GM06990 (cell line): ENCODE results near the gene ULBP2.

ENCODE experiments used
- DNase-seq: peaks from one replicate; pipeline ENCODE4 v3.0.0-alpha.2; 2011; ENCODE audit not compliant: insufficient read length; ENCODE audit errors: extremely low read depth
- H3K27me3 ChIP-seq: replicated peaks from 2 replicates; pipeline ENCODE4 v1.6.0; 2011; ENCODE audit warnings: low read length; ENCODE audit not compliant: control insufficient read depth, insufficient read depth
- H3K36me3 ChIP-seq: 2 replicates; pipeline ENCODE4 v1.5.1; 2011; ENCODE audit warnings: low read length; ENCODE audit not compliant: control insufficient read depth, insufficient read depth
- H3K4me3 ChIP-seq: replicated peaks from 2 replicates; pipeline ENCODE4 v1.5.1; 2011; ENCODE audit warnings: low read depth, mild to moderate bottlenecking, control low read depth, low read length
- TF ChIP-seq, protein P1 (sequence below): IDR thresholded peaks from 2 replicates; pipeline ENCODE4 v1.5.1; 2011; ENCODE audit warnings: low read length, control low read depth, mild to moderate bottlenecking, inconsistent platforms; ENCODE audit not compliant: insufficient read depth, poor library complexity, severe bottlenecking

The ULBP2 gene

DNA sequence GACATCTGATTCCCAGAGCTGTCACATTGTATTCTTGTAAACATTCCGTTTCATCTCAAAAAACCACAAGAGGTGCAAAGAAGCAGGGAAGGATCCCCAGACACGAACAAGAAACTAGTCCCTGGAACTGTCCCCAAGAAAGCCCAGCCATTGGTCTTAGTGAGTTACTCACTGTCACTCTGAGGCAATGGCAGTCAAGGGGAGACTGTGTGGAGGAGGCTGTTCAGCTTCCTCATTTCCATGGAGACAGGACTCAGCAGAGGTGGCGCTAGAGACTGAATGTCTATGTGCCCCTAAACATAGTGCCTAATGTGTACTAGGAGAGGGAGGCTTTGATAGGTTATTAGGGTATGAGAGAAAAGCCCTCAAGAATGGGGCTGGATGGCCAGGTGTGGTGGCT, 33.0 kb downstream of the ULBP2 start:
- peaks cover 2% of the 10 kb centered on the region for H3K27me3 ChIP-seq
- TF ChIP-seq, protein P1, sequence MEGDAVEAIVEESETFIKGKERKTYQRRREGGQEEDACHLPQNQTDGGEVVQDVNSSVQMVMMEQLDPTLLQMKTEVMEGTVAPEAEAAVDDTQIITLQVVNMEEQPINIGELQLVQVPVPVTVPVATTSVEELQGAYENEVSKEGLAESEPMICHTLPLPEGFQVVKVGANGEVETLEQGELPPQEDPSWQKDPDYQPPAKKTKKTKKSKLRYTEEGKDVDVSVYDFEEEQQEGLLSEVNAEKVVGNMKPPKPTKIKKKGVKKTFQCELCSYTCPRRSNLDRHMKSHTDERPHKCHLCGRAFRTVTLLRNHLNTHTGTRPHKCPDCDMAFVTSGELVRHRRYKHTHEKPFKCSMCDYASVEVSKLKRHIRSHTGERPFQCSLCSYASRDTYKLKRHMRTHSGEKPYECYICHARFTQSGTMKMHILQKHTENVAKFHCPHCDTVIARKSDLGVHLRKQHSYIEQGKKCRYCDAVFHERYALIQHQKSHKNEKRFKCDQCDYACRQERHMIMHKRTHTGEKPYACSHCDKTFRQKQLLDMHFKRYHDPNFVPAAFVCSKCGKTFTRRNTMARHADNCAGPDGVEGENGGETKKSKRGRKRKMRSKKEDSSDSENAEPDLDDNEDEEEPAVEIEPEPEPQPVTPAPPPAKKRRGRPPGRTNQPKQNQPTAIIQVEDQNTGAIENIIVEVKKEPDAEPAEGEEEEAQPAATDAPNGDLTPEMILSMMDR, result no peak
- H3K4me3 ChIP-seq, result no peak overlapping the region
- DNase-seq, result no peak
- H3K36me3 ChIP-seq, result no peaks in the 10 kb centered on the region

DNA sequence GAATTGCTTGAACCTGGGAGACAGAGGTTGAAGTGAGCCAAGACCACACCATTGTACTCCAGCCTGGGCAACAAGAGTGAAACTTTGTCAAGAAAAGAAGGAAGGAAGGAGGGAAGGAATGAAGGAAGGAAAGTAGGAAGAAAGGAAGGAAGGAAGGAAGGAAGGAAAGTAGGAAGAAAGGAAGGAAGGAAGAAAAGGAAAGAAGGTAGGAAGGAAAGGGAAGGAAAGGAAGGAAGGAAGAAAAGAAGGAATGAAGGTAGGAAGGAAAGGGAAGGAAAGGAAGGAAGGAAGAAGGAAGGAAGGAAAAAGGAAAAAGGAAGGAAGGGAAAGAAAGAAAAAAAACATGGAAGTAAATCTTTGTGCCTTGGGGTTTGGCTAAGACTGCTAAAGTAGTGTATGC, 33.6 kb downstream of the ULBP2 start:
- TF ChIP-seq, protein P1, result no peak
- Histone ChIP-seq H3K27me3 (peaks cover 2% of the 10 kb centered on the region), H3K36me3 (no peaks in the 10 kb centered on the region), H3K4me3 (no peak overlapping the region)
- DNase-seq, result no peak

DNA sequence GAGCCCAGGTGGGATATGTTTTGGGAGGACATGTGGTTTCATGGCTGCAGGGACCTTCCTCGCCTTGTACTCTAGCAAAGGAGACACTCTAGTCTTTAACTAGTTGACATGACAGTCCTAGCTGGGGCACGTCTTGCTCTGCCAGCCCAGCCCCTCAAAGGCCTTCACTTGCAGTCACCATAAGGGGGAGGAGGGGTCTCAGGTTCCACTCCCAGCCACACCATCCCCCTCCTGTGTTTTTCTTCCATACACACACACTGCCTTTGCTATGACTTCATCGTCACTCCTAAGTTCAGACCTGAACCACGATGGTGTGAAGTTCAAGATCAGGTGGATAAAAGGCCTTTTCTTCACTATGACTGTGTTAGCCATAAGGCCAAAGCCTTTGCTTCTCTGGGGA, 35.4 kb downstream of the ULBP2 start:
- TF ChIP-seq, protein P1, result no peak
- H3K27me3 ChIP-seq, result peaks cover 2% of the 10 kb centered on the region
- H3K36me3 ChIP-seq, result no peaks in the 10 kb centered on the region
- DNase-seq, result no peak
- H3K4me3 ChIP-seq, result no peak overlapping the region

DNA sequence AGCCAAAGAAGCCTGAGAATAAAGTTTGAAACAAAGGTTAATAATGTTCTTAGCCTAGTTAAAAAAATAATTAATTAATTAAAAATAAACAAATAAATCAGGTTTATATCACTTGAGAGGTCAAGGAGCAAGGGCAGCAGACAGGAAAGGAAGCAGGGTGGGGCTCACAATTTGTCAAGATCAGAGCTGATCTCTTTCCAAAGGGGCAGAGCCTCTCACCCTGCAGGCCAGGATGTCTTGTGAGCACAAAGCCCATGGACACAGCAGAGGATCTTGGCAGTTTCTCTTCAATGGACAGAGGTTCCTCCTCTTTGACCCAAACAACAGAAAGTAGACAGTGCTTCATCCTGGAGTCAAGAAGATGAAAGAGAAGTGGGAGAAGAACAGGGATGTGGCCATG, 36.8 kb downstream of the ULBP2 start:
- no peak overlapping the region for H3K4me3 ChIP-seq
- TF ChIP-seq, protein P1, result no peak
- peaks cover 3% of the 10 kb centered on the region for H3K27me3 ChIP-seq
- H3K36me3 ChIP-seq, result no peaks in the 10 kb centered on the region
- DNase-seq, result no peak

DNA sequence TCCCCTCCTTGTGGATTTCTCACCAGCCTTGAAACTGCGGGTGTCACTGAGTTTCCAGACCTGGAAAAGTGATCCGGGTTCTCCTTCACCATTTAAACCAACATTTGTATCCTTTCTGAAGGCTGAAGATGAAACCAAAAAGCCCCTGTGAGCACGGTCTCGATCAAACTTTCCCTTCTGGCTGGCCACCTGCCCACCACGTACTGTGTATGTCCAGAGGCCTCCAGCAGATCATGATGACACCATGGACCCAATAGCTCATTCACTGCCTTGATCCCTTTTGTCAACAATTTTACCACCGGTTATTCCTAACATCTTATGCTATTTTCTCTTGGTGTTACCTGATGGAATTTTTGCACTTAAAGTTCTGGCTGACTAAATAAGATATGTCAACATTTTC, 37.5 kb downstream of the ULBP2 start:
- no peak for DNase-seq
- Histone ChIP-seq H3K4me3 (no peak overlapping the region), H3K36me3 (no peaks in the 10 kb centered on the region), H3K27me3 (peaks cover 1% of the 10 kb centered on the region)
- TF ChIP-seq, protein P1, result no peak

DNA sequence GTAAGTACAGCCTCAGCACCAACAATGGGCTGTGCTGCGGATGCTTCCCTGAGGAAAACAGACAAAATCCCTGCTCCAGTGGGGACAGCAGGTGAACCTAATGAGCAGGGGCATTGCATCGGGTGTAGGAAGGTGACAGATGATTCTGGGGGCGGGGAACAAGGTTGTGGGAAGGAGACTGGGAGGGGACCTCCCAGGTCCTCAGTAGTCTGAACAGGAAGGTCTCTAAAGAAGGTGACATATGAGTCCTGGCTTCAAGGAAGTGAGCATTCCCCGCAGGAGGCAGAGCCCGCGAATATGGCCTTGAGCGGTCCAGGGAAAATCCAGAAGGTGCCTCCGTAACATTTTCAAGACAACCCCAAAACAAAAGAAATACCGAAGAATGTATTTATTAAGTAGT, 41.3 kb downstream of the ULBP2 start:
- Histone ChIP-seq H3K4me3 (no peak overlapping the region), H3K27me3 (peaks cover 5% of the 10 kb centered on the region), H3K36me3 (no peaks in the 10 kb centered on the region)
- DNase-seq, result no peak
- TF ChIP-seq, protein P1, result no peak
